ENCODE measurements around the gene MTCH1.

The MTCH1 gene

GRCh38 chr6:36970892-36971842 lies 14.8 kb downstream of the MTCH1 start:
- no peak for DNase-seq (ENCODE audit: low read depth)

- no peak for DNase-seq (ENCODE audit: low read depth)
These were observed 15.8 kb downstream of the MTCH1 start for GRCh38 chr6:36969988-36970891.

- DNase-seq (ENCODE audit: low read depth): no peak
These were observed 16.7 kb downstream of the MTCH1 start for GRCh38 chr6:36969240-36969691.

GRCh38 chr6:36968266-36968977 lies 17.6 kb downstream of the MTCH1 start:
- no peak for DNase-seq (ENCODE audit: low read depth)

- no peak for DNase-seq (ENCODE audit: low read depth)
These were observed 18.2 kb downstream of the MTCH1 start for GRCh38 chr6:36967757-36968156.

- no peak for DNase-seq (ENCODE audit: low read depth)
These were observed 18.7 kb downstream of the MTCH1 start for GRCh38 chr6:36967301-36967700.

- DNase-seq (ENCODE audit: low read depth): no peak
These were observed 21.1 kb downstream of the MTCH1 start for GRCh38 chr6:36964908-36965307.

- DNase-seq (ENCODE audit: low read depth): no peak
These were observed 21.6 kb downstream of the MTCH1 start for GRCh38 chr6:36964349-36964748.

- DNase-seq (ENCODE audit: low read depth): no peak
These were observed 22.3 kb downstream of the MTCH1 start for GRCh38 chr6:36963451-36964290.

- DNase-seq (ENCODE audit: low read depth): no peak
These were observed 23.1 kb downstream of the MTCH1 start for GRCh38 chr6:36962874-36963273.

- DNase-seq (ENCODE audit: low read depth): no peak
These were observed 24.3 kb downstream of the MTCH1 start for GRCh38 chr6:36961441-36962435.

- DNase-seq (ENCODE audit: low read depth): no peak
These were observed 26.3 kb downstream of the MTCH1 start for GRCh38 chr6:36959555-36960250.

- no peak for DNase-seq (ENCODE audit: low read depth)
These were observed 27.0 kb downstream of the MTCH1 start for GRCh38 chr6:36958775-36959554.

GRCh38 chr6:36957773-36958271 lies 28.2 kb downstream of the MTCH1 start:
- no peak for DNase-seq (ENCODE audit: low read depth)

- DNase-seq (ENCODE audit: low read depth): no peak
These were observed 29.6 kb downstream of the MTCH1 start for GRCh38 chr6:36956446-36956820.

GRCh38 chr6:36955671-36956445 lies 30.1 kb downstream of the MTCH1 start:
- no peak for DNase-seq (ENCODE audit: low read depth)

- DNase-seq (ENCODE audit: low read depth): no peak
These were observed 30.9 kb downstream of the MTCH1 start for GRCh38 chr6:36955136-36955535.

Measured in GM04504 (cell line).